Activated T-helper 1 cell treated with anti-CD3 and anti-CD28 coated beads, Interleukin-2, amount 50 U/mL, for 16 hours (primary cell): Measurements from ENCODE around the gene BDP1.
"Not testable (repeated sequence)": the region's sequence is repeated elsewhere in the genome, so short reads cannot be mapped to it uniquely, and the experiment has no call there.

ENCODE experiments used
- DNase-seq, 2 donors: peaks; one replicate each; pipeline ENCODE4 v3.0.0-alpha.2; 2020; ENCODE audit warnings: low read depth in 1 of 2, low spot score in 1 of 2

The BDP1 gene

GRCh38 chr5:71457106-71457505 is 1.7 kb downstream of the BDP1 start:
- DNase-seq: no peak

GRCh38 chr5:71460693-71461092 is 5.2 kb downstream of the BDP1 start:
- no peak for DNase-seq

- DNase-seq: no peak
Observed at GRCh38 chr5:71461360-71461759, 5.9 kb downstream of the BDP1 start.

DNA sequence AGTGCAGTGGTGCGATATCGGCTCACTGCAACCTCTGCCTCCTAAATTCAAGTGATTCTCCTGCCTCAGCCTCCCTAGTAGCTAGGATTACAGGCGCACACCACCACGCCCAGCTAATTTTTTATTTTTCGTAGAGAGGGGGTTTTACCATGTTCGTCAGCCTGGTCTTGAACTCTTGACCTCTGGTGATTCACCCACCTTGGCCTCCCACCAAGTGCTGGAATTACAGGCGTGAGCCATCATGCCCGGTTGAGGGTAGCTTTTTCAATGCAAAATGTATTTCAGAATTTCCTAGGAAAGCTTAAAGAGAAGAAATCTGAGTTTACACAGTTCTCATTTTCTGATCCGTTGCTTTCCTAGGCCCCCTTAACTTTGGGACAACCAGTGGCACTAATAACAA is 15.7 kb downstream of the BDP1 start:
- no peak for DNase-seq

GRCh38 chr5:71475788-71476384 is 20.4 kb downstream of the BDP1 start:
- DNase-seq: no peak

- DNase-seq: no peak
Observed at GRCh38 chr5:71481441-71481840, 26.0 kb downstream of the BDP1 start.

DNA sequence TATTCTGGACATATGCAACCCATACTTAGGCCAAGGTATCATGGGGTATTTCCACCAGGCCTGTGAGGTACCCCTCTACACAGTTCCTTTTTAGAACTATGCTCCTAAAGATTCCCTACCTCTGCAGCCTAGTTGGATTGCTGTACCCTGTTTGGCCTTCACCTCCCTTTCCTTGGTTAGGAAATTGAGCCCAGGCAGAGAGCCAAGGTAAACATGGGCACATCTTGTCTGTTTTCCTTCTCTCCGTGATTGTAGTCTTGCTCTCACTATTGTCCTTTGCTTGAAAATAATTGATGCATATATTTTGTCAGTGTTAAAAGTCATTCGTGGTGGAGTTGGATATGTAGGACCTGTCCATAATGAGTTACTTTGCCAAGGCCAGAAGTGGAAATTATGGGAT is 26.7 kb downstream of the BDP1 start:
- no peak for DNase-seq

DNA sequence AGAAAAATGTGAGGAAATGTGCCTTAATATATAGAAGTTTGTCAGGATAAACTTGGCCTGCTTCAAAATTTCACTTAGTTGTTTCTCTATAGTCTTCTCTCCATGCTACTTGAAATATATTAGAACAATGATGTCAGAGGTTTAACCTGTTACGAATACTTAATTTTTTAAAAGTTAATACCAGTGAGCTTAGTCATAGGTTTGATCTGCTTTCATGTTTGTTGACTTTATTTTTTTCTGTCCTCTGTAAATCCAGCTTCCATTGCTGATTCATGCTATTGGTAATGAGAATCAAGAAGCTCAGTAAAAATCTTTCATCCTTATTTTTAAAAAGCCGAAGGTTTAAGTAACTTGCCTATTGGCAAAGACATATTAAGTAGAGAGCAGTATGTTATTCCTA is 27.9 kb downstream of the BDP1 start:
- no peak for DNase-seq

DNA sequence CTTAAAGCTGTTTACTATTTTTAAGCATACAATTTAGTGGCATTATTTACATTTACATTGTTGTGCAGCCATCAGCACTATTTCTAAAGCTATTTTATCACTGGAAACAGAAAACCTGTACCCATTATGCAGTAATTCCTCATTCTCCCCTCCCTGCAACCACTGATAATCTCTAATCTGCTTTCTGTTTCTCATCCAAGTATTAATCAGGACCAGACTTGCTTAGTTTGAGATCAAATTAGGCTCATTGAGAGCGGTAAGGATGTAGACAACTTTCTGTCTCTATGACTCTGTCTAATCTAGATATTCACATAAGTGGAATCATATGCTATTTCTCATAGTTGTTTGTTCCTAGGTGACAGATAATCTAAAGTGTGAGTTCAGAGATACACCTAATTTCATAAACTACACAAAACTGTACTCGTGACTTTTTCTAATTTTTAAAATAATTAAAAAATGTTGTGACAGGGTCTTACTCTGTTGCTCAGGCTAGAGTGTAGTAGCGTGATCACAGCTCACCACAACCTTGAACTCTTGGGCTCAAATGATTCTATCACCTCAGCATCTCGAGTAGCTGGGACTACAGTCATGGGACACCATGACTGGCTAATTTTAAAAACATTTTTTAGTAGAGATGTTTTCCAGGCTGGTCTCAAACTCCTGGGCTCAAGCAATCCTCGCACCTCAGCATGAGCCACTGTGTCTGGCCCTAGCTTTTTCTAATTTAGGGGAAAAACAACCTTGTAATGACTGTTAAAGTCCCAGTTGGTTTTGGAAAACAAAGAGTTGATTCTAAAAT is 37.6 kb downstream of the BDP1 start:
- no peak for DNase-seq

- not testable (repeated sequence) for DNase-seq
Observed at GRCh38 chr5:71494202-71494601, 38.8 kb downstream of the BDP1 start.

GRCh38 chr5:71498756-71499155 is 43.3 kb downstream of the BDP1 start:
- not testable (repeated sequence) for DNase-seq

- no peak for DNase-seq
Observed at GRCh38 chr5:71503536-71503935, 48.1 kb downstream of the BDP1 start.

DNA sequence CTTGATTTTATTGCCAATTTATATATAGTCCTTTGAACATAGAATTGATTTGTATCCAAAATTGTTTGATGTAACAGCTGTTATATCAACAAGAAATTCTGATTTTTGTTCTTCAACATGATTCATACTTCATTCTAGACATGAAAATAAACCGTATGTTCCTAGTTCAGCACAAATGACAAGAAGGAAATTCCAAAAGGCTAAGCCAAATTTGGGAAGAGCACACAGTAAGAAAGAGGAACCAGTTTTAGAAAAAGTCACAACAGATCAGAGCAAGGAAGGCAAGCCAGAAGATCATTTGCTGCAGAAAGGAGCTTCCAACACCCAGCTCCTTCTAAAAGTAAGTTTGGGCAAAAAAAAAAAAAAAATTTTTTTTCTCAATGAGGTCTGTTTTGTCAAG is 66.7 kb downstream of the BDP1 start:
- DNase-seq: no peak

- DNase-seq: not testable (repeated sequence)
Observed at GRCh38 chr5:71525611-71526010, 70.2 kb downstream of the BDP1 start.

DNA sequence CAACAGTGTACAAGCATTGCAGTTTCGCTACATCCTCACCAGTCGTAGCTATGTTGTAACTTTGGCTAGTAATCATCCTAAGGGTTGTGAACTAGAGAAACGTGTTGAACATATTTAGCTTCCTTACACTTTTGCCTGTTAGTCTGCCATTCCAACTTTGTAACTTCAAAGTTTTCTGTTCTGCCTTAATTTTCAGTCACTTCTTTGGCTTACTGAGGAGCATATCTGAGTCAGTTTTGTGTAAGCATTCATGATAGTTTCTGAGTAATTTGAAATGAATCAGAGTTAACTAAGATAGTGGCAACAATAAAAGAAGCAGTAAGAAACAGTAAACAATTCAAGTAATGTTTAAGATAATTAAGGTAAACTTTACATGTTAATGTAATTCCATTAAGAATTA is 72.8 kb downstream of the BDP1 start:
- no peak for DNase-seq

GRCh38 chr5:71529682-71530081 is 74.2 kb downstream of the BDP1 start:
- no peak for DNase-seq

DNA sequence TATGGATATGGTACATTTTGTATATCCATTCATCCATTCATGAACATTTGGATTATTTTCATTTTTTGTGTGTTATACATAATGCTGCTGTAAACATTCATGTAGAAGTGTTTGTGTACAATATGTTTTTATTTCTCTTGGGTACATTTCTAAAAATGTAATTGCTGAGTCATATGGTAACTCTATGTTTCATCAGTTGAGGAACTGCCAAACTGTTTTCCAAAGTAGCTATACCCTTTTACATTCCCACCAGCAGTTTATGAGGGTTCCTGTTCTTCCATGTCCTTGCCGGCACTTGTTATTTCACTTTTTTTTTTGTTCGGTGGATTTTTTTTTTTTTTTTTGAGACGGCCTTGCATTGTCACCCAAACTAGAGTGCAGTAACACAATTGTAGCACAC is 77.7 kb downstream of the BDP1 start:
- no peak for DNase-seq

DNA sequence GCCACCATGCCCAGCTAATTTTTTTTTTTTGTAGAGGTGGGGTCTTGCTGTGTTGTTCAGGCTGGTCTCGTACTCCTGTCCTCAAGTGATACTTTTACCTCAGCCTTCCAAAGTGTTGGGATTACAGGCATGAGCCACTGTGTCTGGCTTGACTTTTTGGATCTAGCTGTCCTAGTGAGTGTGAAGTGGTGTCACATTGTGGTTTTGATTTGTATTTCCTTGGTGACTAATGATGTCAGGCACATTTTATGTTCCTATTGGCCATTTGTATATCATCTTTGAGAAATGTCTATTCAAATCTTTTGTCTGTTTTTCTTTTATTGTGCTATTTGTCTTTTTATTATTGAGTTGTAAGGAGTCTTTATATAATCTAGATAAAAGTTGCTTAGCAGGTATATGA is 78.2 kb downstream of the BDP1 start:
- DNase-seq: no peak

- no peak for DNase-seq
Observed at GRCh38 chr5:71537687-71538086, 82.2 kb downstream of the BDP1 start.

- DNase-seq: not testable (repeated sequence)
Observed at GRCh38 chr5:71550885-71551284, 95.4 kb downstream of the BDP1 start.

DNA sequence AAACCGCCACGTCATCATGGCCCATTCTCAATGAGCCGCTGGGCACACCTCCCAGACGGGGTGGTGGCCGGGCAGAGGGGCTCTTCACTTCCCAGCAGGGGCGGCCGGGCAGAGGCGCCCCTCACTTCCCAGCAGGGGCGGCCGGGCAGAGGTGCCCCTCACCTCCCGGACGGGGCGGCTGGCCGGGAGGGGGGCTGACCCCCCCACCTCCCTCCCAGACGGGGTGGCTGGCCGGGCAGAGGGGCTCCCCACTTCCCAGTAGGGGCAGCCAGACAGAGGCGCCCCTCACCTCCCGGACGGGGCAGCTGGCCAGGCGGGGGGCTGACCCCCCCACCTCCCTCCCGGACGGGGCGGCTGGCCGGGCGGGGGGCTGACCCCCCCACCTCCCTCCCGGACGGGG is 96.1 kb downstream of the BDP1 start:
- DNase-seq: not testable (repeated sequence)

GRCh38 chr5:71552026-71552749 is 96.7 kb downstream of the BDP1 start:
- DNase-seq: not testable (repeated sequence)
